NCI-H69 (cell line): ENCODE results near the gene PARP16.
"Not testable (repeated sequence)": the region's sequence is repeated elsewhere in the genome, so short reads cannot be mapped to it uniquely, and the experiment has no call there.

Source experiments
- DNase-seq: peaks from one replicate; lab custom pipeline; 2025; lab: John Stamatoyannopoulos, UW

PARP16 gene

DNA sequence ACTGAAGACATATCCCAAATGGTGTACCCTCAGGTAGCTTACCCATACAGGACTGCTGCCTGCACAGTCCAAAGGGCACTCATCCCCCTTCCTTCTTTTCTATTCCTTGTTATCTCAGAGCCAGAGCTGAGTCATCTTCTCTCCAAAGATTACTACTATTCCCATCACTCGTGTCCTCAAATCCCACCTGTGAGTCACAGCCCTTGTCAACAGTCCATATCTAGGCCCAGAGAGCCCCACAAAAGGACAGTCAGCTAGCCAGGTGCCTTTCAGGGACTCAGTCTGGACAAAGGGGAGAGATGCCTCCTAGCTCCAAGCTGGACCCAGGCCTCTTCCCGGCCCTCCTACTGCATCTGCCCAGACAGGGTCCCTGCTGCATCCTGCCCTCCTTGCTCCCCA lies 11.0 kb downstream of the PARP16 start:
- no peak for DNase-seq

GRCh38 chr15:65275104-65275727 lies 11.5 kb downstream of the PARP16 start:
- peak; percentile 15 for DNase-seq

DNA sequence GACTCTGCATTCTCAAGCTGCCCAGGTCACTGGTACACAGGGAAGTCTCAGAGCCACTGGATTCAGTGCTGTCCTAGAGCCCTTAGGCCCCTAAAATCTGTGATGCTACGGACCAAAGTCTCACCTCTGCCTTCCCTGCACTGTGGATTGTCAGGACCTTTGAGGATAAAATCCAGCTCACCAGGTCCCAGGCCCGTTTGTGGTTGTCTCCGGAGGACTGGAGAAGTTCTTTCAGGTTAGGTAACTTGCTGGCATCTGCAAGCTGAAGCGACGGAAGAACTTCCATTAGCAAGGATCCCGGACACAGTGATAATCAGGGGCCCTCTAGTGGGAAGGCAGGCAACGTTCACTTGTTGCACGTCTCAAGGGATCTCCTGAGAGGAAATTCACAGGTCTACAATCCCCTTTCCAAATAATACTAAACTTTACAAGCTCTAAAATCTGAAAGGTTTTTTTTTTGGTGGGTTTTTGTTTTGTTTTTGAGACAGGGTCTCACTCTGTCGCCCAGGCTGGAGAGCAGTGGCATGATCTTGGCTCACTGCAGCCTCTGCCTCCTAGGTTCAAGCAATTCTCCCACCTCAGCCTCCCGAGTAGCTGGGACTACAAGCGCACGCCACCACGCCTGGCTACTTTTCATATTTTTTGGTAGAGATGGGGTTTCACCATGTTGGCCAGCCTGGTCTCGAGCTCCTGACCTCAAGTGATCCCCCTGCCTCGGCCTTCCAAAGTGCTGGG lies 15.7 kb downstream of the PARP16 start:
- DNase-seq, result peak; percentile 56

- DNase-seq, result no peak
Observed at GRCh38 chr15:65268411-65268810, 18.3 kb downstream of the PARP16 start.

- DNase-seq, result no peak
Observed at GRCh38 chr15:65266469-65266868, 20.2 kb downstream of the PARP16 start.

DNA sequence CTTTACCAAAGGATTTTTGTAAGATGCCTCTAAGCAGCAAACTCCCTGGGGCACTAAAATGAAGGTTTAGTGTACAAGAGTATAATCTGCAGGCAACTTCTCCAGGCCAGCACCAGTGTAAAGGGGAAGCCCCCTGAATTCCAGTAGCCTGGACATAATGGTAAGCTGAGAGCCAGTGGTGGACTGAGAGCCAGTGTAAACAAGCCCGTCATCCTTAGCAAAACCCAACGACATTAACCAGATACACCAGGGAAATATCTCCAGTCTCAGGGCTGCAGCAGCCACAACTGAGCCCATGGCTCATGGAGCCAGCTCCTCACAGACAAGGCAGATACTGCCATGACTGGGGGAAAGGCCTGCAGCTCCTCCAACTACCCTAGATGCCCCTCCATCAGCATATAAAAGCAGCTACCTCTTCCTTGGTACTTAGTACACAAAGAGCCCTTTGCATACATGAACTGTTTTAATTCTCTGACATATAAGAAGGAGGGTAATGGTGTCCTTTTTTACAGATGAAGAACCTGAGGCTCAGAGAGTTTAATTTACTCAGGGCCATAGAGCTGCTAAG lies 21.7 kb downstream of the PARP16 start:
- no peak for DNase-seq

DNA sequence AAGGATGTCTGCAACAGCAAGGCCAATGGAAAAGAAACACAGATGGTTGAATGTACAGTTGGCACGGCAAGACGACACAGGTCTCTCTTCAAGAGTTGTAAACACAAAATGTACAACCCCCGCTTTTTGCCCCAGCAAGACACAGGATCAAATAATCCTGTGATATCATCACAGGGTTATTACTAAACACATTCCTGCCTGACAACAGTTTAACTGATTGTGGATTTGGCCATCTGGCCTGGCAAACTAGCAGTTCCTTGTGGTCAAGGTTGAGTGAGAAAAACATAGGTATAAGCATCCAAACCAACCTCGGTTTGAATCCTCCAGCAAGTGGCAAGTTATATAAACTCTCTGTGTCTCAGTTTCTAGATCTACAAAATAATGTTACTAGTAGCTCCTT lies 23.4 kb downstream of the PARP16 start:
- DNase-seq, result no peak

- DNase-seq, result no peak
Observed at GRCh38 chr15:65260968-65261367, 25.7 kb downstream of the PARP16 start.

DNA sequence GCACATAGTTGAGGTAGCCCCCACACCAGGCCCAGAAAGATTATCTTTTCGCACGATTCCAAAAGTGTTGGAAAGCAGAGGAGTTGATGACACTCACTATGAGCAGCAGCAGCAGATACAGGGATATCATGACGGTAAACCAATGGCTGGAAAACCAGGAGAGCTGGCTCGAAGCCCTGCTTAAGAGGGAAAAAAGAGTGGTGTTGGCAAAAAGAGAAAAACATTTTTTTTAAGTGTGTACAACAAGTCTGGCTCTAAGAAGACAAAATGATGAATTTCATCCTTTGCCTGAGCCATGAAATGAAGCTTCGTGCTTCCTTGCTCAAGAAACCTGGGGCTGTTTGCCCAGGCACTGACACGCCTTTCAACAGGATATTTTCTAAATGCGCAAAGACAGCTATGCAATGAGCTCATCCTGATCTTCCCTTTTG lies 27.3 kb downstream of the PARP16 start:
- no peak for DNase-seq

DNA sequence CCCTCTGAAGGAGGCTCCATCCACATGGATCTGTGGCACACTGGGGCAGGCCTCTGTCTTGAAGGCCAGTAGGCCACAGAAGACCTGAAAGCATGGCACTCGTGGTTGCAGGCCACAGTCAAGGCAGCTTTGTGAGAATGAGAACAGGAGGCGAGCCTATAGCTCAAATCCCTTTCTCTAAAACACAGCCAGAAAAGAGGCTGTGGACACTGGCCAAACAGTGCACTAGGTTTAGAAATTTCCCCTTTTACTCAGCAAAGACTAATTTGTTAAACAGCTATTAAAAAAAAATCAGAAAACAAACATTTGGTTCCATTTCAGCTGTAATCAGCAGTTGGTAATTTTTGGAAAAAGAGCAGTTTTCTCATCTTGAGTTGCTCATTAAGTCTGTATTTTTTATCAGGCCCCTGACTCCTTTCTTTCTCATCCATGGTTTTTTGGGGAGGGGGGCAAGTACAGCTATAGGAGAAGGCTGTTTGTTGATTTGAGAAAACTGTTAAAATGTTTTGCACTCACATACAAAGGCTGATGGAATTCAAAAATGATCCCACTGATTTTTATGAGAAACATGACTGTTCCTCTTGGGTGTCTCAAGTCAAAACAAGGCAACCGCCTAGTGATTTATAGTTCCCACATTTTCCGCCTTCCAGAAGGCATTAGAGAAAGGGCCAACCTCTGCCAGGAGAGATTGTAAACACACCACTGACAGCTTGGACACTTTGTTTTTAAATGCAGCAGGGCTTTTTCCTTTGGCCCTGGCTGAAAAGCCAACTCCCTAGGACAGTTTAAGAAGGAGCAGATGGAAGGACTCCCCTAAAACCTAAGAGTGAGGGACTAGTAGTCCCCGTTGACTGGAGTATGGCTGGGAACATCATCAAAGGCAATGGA lies 28.1 kb downstream of the PARP16 start:
- no peak for DNase-seq

DNA sequence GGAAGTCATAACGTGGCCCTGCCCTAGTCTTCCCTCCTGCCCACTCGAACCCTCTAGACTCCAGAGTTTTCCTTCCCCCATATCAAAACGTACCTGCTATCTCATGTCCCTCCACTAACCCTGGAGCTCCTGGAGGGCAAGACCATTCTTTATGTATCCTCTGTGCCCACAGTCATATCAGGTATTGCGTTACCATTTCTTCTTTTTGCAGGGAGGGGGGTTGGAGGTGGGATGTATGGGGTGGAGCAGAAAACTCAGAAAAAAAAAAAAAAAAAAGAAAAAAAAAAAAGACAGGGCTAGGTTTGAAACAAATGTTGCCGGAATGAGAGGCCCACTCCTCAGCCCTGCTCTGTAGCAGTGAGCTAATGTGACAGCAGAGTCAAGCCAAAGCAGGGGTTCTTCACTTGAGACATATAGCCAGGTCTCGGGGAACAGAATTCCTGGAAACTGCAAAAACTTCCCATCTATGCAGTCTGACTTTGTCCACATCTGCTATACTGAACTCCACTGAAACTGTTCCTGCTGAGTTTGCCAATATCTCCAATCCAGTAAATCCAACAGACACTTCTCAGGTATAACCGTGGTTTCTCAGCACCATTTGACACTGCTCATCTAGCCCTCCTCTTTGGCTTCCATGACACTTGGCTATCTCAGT lies 31.1 kb downstream of the PARP16 start:
- DNase-seq, result no peak

DNA sequence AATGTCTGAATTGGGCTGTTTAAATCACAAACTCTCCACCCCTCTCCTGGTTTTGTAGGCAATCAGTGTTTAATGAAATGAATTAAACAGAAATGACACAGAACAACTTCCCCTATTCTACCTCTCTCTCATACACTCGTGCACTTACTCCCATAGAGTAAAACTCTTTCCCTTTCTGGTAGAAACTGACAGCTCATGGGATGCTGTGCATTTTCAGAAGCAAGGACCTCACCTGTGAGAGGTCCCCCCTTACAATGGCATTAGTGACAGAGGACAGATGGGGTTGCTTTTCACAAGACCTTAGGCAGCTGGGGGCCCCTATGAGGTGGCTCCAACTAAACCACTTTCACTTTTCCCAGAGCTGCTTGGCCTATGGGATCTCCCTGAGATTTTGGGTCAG lies 31.9 kb downstream of the PARP16 start:
- no peak for DNase-seq

DNA sequence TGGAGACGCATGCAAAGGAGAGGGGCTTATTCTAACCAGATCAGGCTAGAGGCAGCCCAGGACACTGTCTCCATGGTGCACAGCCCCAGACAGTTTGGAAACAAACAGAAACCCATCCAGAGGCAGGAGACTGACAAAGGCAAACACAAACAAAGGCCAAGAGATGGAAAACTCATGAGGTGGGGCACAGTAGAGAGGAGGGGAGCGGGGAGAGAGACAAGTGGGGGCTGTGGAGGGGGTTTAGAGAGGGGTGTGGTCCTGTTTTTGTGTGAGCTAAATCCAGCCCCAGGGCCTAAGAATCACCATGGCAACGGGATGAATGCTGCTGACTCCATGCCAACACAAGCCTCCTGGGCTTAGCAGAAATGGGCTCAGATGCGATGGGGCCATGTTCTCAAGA lies 32.3 kb downstream of the PARP16 start:
- peak; percentile 37 for DNase-seq

GRCh38 chr15:65249641-65250040 lies 37.0 kb downstream of the PARP16 start:
- no peak for DNase-seq

DNA sequence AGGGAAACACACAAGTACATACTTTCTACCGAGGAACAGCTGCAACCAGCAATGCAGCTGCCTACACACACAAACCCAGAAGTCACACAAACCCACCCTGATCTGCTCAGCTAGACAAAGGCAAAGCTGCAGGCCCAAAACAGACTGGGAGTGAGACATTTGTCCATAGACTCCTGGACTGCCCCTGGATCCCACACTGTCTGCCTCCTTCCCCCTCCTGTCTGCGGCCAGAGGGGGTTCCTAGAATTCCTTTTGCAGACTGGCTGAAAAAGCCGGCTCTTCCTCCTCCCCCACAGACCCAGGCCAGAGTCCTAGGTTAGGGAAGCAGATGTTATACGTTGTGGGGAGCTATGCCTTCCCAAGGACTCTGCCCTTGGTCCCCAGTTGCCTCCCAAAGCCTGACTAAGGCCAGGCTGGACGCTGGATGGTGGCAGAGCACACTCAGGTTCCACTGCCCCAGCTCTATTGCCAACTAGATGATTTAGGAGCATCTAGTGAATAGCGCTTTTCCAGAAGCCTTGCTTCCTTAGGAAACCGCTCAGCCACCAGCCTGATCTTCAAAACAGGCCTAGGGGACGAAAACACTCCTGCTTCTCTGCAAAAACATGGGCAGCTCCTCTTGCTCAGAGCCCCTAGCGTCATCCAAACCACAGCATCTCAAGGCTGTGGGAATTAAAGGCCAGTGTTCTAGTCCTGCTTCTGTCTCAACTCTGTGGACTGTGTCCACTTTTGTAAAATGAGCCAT lies 38.0 kb downstream of the PARP16 start:
- no peak for DNase-seq

DNA sequence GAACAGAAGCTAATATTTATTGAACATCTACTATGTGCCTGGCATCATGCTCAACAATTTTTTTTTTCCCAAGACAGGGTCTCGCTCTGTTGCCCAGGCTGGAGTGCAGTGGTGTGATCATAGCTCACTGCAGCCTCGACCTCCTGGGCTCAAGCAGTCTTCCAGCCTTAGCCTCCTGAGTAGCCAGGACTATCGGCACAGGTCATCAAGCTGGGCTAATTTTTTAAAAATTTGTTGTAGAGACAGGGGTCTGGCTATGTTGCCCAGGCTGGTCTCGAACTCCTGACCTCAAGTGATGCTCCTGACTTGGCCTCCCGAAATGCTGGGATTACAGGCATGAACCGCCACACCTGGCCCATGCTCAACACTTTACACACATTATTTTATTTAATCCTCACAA lies 39.7 kb downstream of the PARP16 start:
- no peak for DNase-seq

DNA sequence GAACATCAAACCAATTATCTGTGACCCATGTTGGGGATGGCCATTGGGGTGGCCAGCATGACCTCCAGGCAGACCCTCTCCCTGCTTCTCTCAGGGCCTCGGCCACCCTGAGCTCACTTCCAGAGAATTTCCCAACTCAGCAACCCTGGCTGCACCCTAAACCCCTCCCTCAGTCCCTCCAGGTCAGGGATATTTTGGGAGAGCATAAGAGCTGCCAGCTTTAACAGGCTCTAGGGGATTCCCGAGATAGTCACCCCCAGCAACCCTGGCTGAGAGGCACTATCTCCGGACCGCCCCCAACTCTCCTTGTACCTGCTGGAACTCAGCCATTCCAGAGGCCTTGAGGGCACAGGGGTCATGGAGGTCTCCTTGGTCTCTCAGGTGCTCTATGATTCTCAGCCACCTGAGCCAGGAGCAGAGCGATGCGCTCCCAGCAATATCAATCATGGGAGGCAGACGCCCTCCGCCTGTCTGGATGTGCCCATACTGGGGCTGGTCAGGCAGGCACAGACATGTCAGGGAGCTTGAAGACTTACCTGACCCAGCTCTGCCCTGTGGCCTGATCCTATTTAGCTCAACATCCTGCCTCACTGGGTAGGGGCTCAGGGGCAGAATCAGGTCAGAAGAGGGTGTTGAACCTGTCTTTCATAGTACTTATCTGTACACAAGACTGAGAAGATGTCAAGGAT lies 40.5 kb downstream of the PARP16 start:
- no peak for DNase-seq

- no peak for DNase-seq
Observed at GRCh38 chr15:65245096-65245856, 41.4 kb downstream of the PARP16 start.

DNA sequence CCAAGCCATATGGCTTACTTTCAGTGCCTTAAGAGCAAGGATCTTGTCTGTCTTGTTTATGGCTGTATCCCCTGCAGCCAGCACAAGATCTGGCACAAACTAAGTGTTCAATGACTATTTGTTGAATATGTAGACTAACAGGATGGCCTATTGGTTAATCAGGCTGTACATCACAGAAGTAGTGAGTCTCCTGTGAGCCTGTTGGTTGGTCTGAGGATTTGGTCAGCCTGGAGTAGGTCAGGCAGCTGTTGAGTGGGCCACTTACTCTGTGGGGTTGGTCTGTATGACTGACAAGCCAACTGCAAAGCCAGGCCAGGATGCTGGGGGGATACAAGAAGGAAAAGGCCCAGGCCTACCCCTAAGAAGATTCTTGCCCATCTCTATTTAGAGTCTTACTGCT lies 42.0 kb downstream of the PARP16 start:
- no peak for DNase-seq

GRCh38 chr15:65236443-65236842 lies 50.2 kb downstream of the PARP16 start:
- DNase-seq, result not testable (repeated sequence)
